Fibroblast of peridontal ligament (primary cell): ENCODE data around the gene TRPV3.
A peak's percentile ranks its signal among the peaks of the same experiment; 100 is the strongest.
"Not testable (repeated sequence)": the region's sequence is repeated elsewhere in the genome, so short reads cannot be mapped to it uniquely, and the experiment has no call there.

ENCODE experiments used
- DNase-seq: peaks from one replicate; pipeline ENCODE4 v3.0.0-alpha.2; 2010; ENCODE audit errors: extremely low read depth

The TRPV3 gene

GRCh38 chr17:3526491-3526890 lies 31.1 kb downstream of the TRPV3 start:
- no peak for DNase-seq

- DNase-seq = no peak
These were observed 33.6 kb downstream of the TRPV3 start for GRCh38 chr17:3524024-3524423.

GRCh38 chr17:3519472-3519871 lies 38.1 kb downstream of the TRPV3 start:
- DNase-seq = not testable (repeated sequence)

GRCh38 chr17:3514873-3515272 lies 42.7 kb downstream of the TRPV3 start:
- DNase-seq = no peak

- DNase-seq = not testable (repeated sequence)
These were observed 43.4 kb downstream of the TRPV3 start for GRCh38 chr17:3514167-3514566.

- no peak for DNase-seq
These were observed 44.1 kb downstream of the TRPV3 start for GRCh38 chr17:3513305-3514035.

GRCh38 chr17:3512505-3513171 lies 45.0 kb downstream of the TRPV3 start:
- peak; percentile 45 for DNase-seq

GRCh38 chr17:3511852-3512504 lies 45.6 kb downstream of the TRPV3 start:
- DNase-seq = no peak

- no peak for DNase-seq
These were observed 47.5 kb downstream of the TRPV3 start for GRCh38 chr17:3510090-3510489.

- DNase-seq = no peak
These were observed 49.7 kb downstream of the TRPV3 start for GRCh38 chr17:3507869-3508268.

- no peak for DNase-seq
These were observed 50.5 kb downstream of the TRPV3 start for GRCh38 chr17:3507071-3507470.

GRCh38 chr17:3506054-3506453 lies 51.6 kb downstream of the TRPV3 start:
- no peak for DNase-seq

GRCh38 chr17:3505008-3505407 lies 52.6 kb downstream of the TRPV3 start:
- DNase-seq = no peak

GRCh38 chr17:3503285-3503684 lies 54.3 kb downstream of the TRPV3 start:
- no peak for DNase-seq

GRCh38 chr17:3502466-3502865 lies 55.1 kb downstream of the TRPV3 start:
- no peak for DNase-seq

GRCh38 chr17:3501344-3501743 lies 56.3 kb downstream of the TRPV3 start:
- no peak for DNase-seq

GRCh38 chr17:3497101-3497500 lies 60.5 kb downstream of the TRPV3 start:
- no peak for DNase-seq

GRCh38 chr17:3485481-3486068 lies 72.0 kb downstream of the TRPV3 start:
- no peak for DNase-seq

- DNase-seq = no peak
These were observed 74.8 kb downstream of the TRPV3 start for GRCh38 chr17:3482852-3483251.

- DNase-seq = no peak
These were observed 77.6 kb downstream of the TRPV3 start for GRCh38 chr17:3479988-3480387.

GRCh38 chr17:3475812-3476610 lies 81.6 kb downstream of the TRPV3 start, which contains the start of gene ASPA:
TSS of gene ASPA (plus strand) at chr17:3475997. CDS start at chr17:3476160, 163 bp downstream.
- DNase-seq = no peak

GRCh38 chr17:3475251-3475685 lies 82.3 kb downstream of the TRPV3 start:
- DNase-seq = no peak
